Naive thymus-derived CD4-positive, alpha-beta T cell (primary cell): ENCODE data around the gene CCL18. TPM values are rescaled to one million over a fixed set of nuclear protein-coding genes. Genes with fewer than 3 reads are reported as not detected.
"Not testable (repeated sequence)": the region's sequence is repeated elsewhere in the genome, so short reads cannot be mapped to it uniquely, and the experiment has no call there.

Experiments
- ATAC-seq: fragments of 150-1000 bp; cut with Tn5 transposase; 2 replicates; pipeline ENCODE4 v1.10.0; 2021; ENCODE audit warnings: mild to moderate bottlenecking, moderate library complexity
- CTCF ChIA-PET: fragments of 350-600 bp; sonication (Branson Sonifier 250); formaldehyde crosslinking; loops from one replicate; lab custom pipeline; 2021; ENCODE audit warnings: antibody characterized with exemption; lab: Charles Lee
- POLR2A ChIA-PET: fragments of 350-600 bp; sonication (Branson Sonifier 250); formaldehyde crosslinking; loops from one replicate; lab custom pipeline; 2021; ENCODE audit warnings: antibody characterized with exemption, inconsistent platforms; lab: Charles Lee
- DNase-seq, 9 donors: peaks; one replicate each; pipeline versions ENCODE4 v3.0.0 to v3.0.0-alpha.2; 2020 to 2022; ENCODE audit warnings: mixed read lengths in 1 of 9
- H3K27ac ChIP-seq: one replicate; pipeline ENCODE4 v1.7.0; 2013; ENCODE audit warnings: mild to moderate bottlenecking, low read depth, low read length, moderate library complexity
- H3K27me3 ChIP-seq, 2 donors: one replicate each; pipeline ENCODE4 v1.7.0; 2013; ENCODE audit warnings: low read length in 2 of 2, mild to moderate bottlenecking in 2 of 2, moderate library complexity in 2 of 2; ENCODE audit not compliant: control insufficient read depth in 2 of 2, insufficient read depth in 2 of 2
- H3K36me3 ChIP-seq, 3 experiments: 1 replicate in 2 of 3; 2 replicates in 1 of 3; pipeline ENCODE4 v1.7.0; 2013; ENCODE audit warnings: low read length in 3 of 3, mild to moderate bottlenecking in 3 of 3, moderate library complexity in 1 of 3; ENCODE audit not compliant: insufficient read depth in 3 of 3, control insufficient read depth in 2 of 3
- H3K4me1 ChIP-seq, 2 donors: one replicate each; pipeline ENCODE4 v1.7.0; 2013; ENCODE audit warnings: low read length in 2 of 2, mild to moderate bottlenecking in 2 of 2, moderate library complexity in 1 of 2; ENCODE audit not compliant: control insufficient read depth in 2 of 2, insufficient read depth in 2 of 2
- H3K4me3 ChIP-seq: 2 replicates; pipeline ENCODE4 v1.7.0; 2013; ENCODE audit warnings: mild to moderate bottlenecking, low read length
- H3K9me3 ChIP-seq, 3 experiments: 1 replicate in 2 of 3; 2 replicates in 1 of 3; pipeline ENCODE4 v1.7.0; 2013; ENCODE audit warnings: low read length in 3 of 3; ENCODE audit not compliant: control insufficient read depth in 2 of 3
- H3K27ac Mint-ChIP-seq, 9 donors: one replicate each; pipeline ENCODE4 v1.8.0; 2020 to 2022; ENCODE audit warnings: mixed read lengths in 9 of 9, mild to moderate bottlenecking in 8 of 9, moderate library complexity in 5 of 9, inconsistent platforms in 2 of 9
- H3K27me3 Mint-ChIP-seq, 5 donors: one replicate each; pipeline ENCODE4 v1.8.0; 2021 to 2022; ENCODE audit warnings: mixed read lengths in 5 of 5, mild to moderate bottlenecking in 1 of 5
- H3K36me3 Mint-ChIP-seq, 5 donors: one replicate each; pipeline ENCODE4 v1.8.0; 2020 to 2022; ENCODE audit warnings: mixed read lengths in 5 of 5, mild to moderate bottlenecking in 3 of 5, inconsistent platforms in 1 of 5
- H3K4me1 Mint-ChIP-seq, 7 donors: one replicate each; pipeline ENCODE4 v1.8.0; 2020 to 2022; ENCODE audit warnings: mixed read lengths in 7 of 7, mild to moderate bottlenecking in 3 of 7, inconsistent platforms in 1 of 7
- H3K4me3 Mint-ChIP-seq, 10 donors: one replicate each; pipeline ENCODE4 v1.8.0; 2020 to 2022; ENCODE audit warnings: mild to moderate bottlenecking in 10 of 10, mixed read lengths in 10 of 10, moderate library complexity in 6 of 10, inconsistent platforms in 2 of 10
- H3K9me3 Mint-ChIP-seq, 11 donors: one replicate each; pipeline ENCODE4 v1.8.0; 2020 to 2022; ENCODE audit warnings: mixed read lengths in 11 of 11, mild to moderate bottlenecking in 4 of 11, inconsistent platforms in 1 of 11, moderate library complexity in 1 of 11
- intact Hi-C, 2 donors: fragments of 100-400 bp; cut with micrococcal nuclease; formaldehyde crosslinking; loops; one replicate each; pipeline ENCODE4 v1.15.1; 2023
- polyA plus RNA-seq, 2 donors: library from polyadenylated mRNA; unstranded; fragments of 300-500 nt; fragmentation: Illumina TruSeq; gene quantifications; one replicate each; pipeline ENCODE4 v1.2.3, GENCODE V29; 2021
- total RNA-seq, 6 experiments: library from RNA in 5 of 6; stranded (reverse) in 5 of 6; gene quantifications; 1 replicate in 5 of 6; 2 replicates in 1 of 6; pipeline ENCODE4 v1.2.3 and lab custom pipeline; 2021 to 2026

The CCL18 gene
- total and polyA plus RNA-seq, 7 experiments from 2014 or later = not detected

GRCh38 chr17:36092715-36093114 lies 28.6 kb downstream of the CCL18 start:
- intact Hi-C loops, H3K4me3 ChIP-seq, H3K27me3 ChIP-seq, CTCF ChIA-PET, H3K27ac ChIP-seq, H3K27ac Mint-ChIP-seq, H3K4me3 Mint-ChIP-seq, H3K9me3 Mint-ChIP-seq, H3K9me3 ChIP-seq, H3K36me3 ChIP-seq, ATAC-seq, H3K36me3 Mint-ChIP-seq, DNase-seq: not testable (repeated sequence)
- POLR2A ChIA-PET = interaction anchor here (0.7 kb wide), 1 partner anchor 1256 kb away, joined by 3 read pairs; no protein-coding TSS in a partner anchor
- H3K4me1 Mint-ChIP-seq = peaks cover 0 to 28% (median 0%) of the 10 kb centered on the region in 7 donors
- peaks cover 13 to 49% (median 27%) of the 10 kb centered on the region in 5 donors for H3K27me3 Mint-ChIP-seq
- H3K4me1 ChIP-seq = peaks cover 0 to 35% of the 10 kb centered on the region in 2 donors

- ChIA-PET CTCF (no interaction called here), POLR2A (no interaction called here)
- Histone ChIP-seq H3K4me3 (no peak overlapping the region), H3K27ac (no peak overlapping the region), H3K4me1 (peaks cover 0 to 33% of the 10 kb centered on the region in 2 donors), H3K9me3 (no peaks in the 10 kb centered on the region), H3K27me3 (no peaks in the 10 kb centered on the region), H3K36me3 (no peaks in the 10 kb centered on the region)
- peaks cover 0 to 3% (median 0%) of the 10 kb centered on the region in 11 donors for H3K9me3 Mint-ChIP-seq
- DNase-seq (no peak), ATAC-seq (no peak)
- intact Hi-C loops = no loop called here
- peaks cover 15 to 44% (median 25%) of the 10 kb centered on the region in 5 donors for H3K27me3 Mint-ChIP-seq
- H3K4me3 Mint-ChIP-seq = no peak overlapping the region
- H3K4me1 Mint-ChIP-seq = peaks cover 0 to 24% (median 0%) of the 10 kb centered on the region in 7 donors
- H3K27ac Mint-ChIP-seq = peak overlapping the region in 1 of 9 donors; percentile 56
- no peaks in the 10 kb centered on the region for H3K36me3 Mint-ChIP-seq
Observed at GRCh38 chr17:36094232-36094631, 30.2 kb downstream of the CCL18 start.

- ChIA-PET CTCF (no interaction called here), POLR2A (no interaction called here)
- no peak for ATAC-seq
- Histone ChIP-seq H3K27me3 (no peaks in the 10 kb centered on the region), H3K27ac (no peak overlapping the region), H3K36me3 (no peaks in the 10 kb centered on the region), H3K9me3 (no peaks in the 10 kb centered on the region), H3K4me1 (peaks cover 0 to 27% of the 10 kb centered on the region in 2 donors), H3K4me3 (no peak overlapping the region)
- no peak for DNase-seq
- Mint-ChIP-seq H3K27ac (no peak overlapping the region), H3K4me1 (peaks cover 0 to 22% (median 0%) of the 10 kb centered on the region in 7 donors), H3K9me3 (peaks cover 0 to 3% (median 0%) of the 10 kb centered on the region in 11 donors), H3K4me3 (no peak overlapping the region), H3K27me3 (peaks cover 15 to 40% (median 26%) of the 10 kb centered on the region in 5 donors), H3K36me3 (no peaks in the 10 kb centered on the region)
- intact Hi-C loops = no loop called here
Observed at GRCh38 chr17:36094746-36095145, 30.7 kb downstream of the CCL18 start.

DNA sequence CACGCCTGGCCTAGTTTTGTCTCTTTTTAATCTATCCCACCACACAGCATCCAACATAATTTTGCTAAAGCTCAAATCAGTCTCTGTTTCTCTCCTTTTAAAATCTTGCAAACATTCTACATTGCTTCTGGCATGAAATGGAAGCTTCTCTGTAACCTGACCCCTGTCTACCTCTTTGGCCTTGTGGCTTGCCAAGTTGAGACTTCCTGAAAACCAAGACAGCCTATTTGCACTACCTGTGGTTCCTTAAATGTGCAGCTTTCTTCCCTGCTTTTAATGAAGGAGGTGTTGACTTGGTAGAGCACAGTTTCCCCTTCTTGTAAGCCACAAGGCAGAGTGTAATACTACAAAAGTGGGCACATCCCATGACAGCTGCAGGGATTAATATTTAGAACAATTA lies 31.9 kb downstream of the CCL18 start:
- Mint-ChIP-seq H3K36me3 (no peaks in the 10 kb centered on the region), H3K27ac (no peak overlapping the region), H3K9me3 (peaks cover 0 to 3% (median 0%) of the 10 kb centered on the region in 11 donors), H3K4me1 (peaks cover 0 to 12% (median 0%) of the 10 kb centered on the region in 7 donors), H3K4me3 (no peak overlapping the region), H3K27me3 (peaks cover 14 to 34% (median 18%) of the 10 kb centered on the region in 5 donors)
- CTCF ChIA-PET = no interaction called here
- no peak for DNase-seq
- POLR2A ChIA-PET = no interaction called here
- H3K4me1 ChIP-seq = peaks cover 0 to 17% of the 10 kb centered on the region in 2 donors
- intact Hi-C loops = no loop called here
- no peak overlapping the region for H3K4me3 ChIP-seq
- no peak overlapping the region for H3K27ac ChIP-seq
- ATAC-seq = no peak
- no peaks in the 10 kb centered on the region for H3K27me3 ChIP-seq
- H3K9me3 ChIP-seq = no peaks in the 10 kb centered on the region
- H3K36me3 ChIP-seq = no peaks in the 10 kb centered on the region

- CTCF ChIA-PET, H3K4me3 ChIP-seq, H3K9me3 Mint-ChIP-seq, H3K27ac ChIP-seq, H3K4me3 Mint-ChIP-seq, DNase-seq, H3K27me3 ChIP-seq, ATAC-seq, H3K27ac Mint-ChIP-seq, POLR2A ChIA-PET, H3K9me3 ChIP-seq, H3K36me3 Mint-ChIP-seq, H3K36me3 ChIP-seq, intact Hi-C loops: not testable (repeated sequence)
- Mint-ChIP-seq H3K4me1 (peaks cover 0 to 12% (median 0%) of the 10 kb centered on the region in 7 donors), H3K27me3 (peaks cover 12 to 24% (median 17%) of the 10 kb centered on the region in 5 donors)
- H3K4me1 ChIP-seq = peaks cover 0 to 28% of the 10 kb centered on the region in 2 donors
Observed at GRCh38 chr17:36099004-36099403, 34.9 kb downstream of the CCL18 start.

DNA sequence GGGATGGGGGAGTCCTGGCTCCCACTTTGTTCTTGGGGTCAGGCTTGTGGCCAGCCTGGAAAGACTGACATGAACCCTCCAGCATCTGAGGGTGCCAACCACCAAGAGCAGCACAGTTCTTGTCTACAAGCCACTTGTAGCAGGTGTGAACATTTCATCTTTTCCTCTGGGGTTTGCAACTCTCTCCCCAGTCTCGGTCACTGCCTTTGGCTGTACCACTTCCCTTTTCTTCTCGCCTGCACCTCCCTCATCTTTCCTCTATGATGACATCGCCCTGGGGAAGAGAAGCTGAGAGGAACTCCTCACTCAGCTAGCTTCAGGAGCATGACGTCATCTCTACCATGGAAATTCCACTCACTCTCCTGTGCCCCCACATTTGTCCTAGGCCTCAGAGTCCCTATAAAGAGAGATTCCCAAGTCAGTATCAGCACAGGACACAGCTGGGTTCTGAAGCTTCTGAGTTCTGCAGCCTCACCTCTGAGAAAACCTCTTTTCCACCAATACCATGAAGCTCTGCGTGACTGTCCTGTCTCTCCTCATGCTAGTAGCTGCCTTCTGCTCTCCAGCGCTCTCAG lies 39.4 kb downstream of the CCL18 start, which contains the start of gene CCL4:
Gene CCL4 (plus strand): TSS at position 427 of the 575 bp plus-strand sequence. CDS start 79 bp downstream, at position 506.
- Mint-ChIP-seq H3K4me1 (peaks cover 0 to 17% (median 5%) of the 10 kb centered on the region in 7 donors), H3K27ac (peak within 1 kb of the TSS in 3 of 9 donors; percentile 34 to 82 (median 35)), H3K4me3 (peak within 1 kb of the TSS in 4 of 10 donors; percentile 30 to 83 (median 46)), H3K27me3 (peaks cover 19 to 39% (median 26%) of the 10 kb centered on the region in 5 donors)
- DNase-seq, intact Hi-C loops, H3K9me3 Mint-ChIP-seq, CTCF ChIA-PET, H3K36me3 ChIP-seq, H3K9me3 ChIP-seq, POLR2A ChIA-PET, H3K36me3 Mint-ChIP-seq, H3K27ac ChIP-seq, H3K27me3 ChIP-seq: not testable (repeated sequence)
- Histone ChIP-seq H3K4me1 (peaks cover 0 to 43% of the 10 kb centered on the region in 2 donors), H3K4me3 (peak within 1 kb of the TSS; percentile 4)
- ATAC-seq = peak; percentile 83
